NCI-H345 treated with DMSO at 0.1 percent for 48 hours (cell line): ENCODE measurements around the gene TXNRD2.

ENCODE experiments used
- DNase-seq: peaks from one replicate; lab custom pipeline; 2025; ENCODE audit not compliant: unreplicated experiment; lab: John Stamatoyannopoulos, UW

Gene TXNRD2

DNA sequence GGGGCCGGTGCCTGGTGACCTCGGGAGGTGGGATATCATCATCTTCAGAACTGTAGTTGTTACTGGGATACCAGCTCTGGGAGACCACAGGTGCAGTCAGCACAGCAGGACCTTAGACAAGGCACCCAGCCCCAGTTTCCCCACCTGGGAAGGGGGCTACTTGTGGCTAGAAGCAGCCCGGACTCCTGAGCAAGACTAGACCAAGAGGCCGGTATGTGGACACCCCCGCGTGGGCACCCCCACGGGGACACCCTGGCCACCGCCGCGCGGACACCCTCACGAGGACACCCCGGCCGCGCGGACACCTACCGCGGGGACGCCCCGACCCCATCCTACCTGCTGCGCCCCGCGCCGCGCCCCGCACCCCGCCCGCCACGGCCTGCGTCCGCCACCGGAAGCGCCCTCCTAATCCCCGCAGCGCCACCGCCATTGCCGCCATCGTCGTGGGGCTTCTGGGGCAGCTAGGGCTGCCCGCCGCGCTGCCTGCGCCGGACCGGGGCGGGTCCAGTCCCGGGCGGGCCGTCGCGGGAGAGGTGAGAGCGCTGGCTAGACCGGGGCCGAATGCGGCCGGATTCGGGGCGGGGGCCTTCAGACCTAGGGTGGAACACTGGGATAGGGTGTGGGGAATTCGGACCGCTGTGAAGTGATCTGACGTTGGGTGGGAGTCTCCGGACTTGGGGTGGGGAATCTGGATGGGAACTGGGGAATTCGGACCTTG lies at the start of gene TXNRD2, which contains the start of gene COMT:
TSS of gene TXNRD2 (minus strand) at position 454 of the 718 bp plus-strand sequence. CDS start at position 439, 15 bp downstream.
TSS of gene COMT (plus strand) at position 408 of the 718 bp plus-strand sequence. CDS start 20,755 bp downstream, outside the sequence.
- no peak for DNase-seq

DNA sequence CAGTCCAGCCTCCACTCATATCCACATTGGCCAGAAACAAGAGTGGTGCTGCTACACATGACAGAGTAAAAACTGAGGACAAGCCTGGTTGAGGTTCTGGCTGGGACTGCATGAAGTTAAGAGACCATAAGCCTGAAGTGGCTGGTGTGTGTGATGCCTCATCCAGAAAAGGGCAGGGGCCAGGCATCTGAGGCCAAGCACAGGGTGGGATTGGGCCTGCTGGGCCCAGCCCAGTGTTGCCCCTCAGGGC lies 49.7 kb upstream of the TXNRD2 start:
- DNase-seq, result no peak

- DNase-seq, result no peak
Observed at GRCh38 chr22:19990609-19991394, 49.2 kb upstream of the TXNRD2 start.

- no peak for DNase-seq
Observed at GRCh38 chr22:19990188-19990587, 48.6 kb upstream of the TXNRD2 start.

- no peak for DNase-seq
Observed at GRCh38 chr22:19989725-19990067, 48.1 kb upstream of the TXNRD2 start.

DNA sequence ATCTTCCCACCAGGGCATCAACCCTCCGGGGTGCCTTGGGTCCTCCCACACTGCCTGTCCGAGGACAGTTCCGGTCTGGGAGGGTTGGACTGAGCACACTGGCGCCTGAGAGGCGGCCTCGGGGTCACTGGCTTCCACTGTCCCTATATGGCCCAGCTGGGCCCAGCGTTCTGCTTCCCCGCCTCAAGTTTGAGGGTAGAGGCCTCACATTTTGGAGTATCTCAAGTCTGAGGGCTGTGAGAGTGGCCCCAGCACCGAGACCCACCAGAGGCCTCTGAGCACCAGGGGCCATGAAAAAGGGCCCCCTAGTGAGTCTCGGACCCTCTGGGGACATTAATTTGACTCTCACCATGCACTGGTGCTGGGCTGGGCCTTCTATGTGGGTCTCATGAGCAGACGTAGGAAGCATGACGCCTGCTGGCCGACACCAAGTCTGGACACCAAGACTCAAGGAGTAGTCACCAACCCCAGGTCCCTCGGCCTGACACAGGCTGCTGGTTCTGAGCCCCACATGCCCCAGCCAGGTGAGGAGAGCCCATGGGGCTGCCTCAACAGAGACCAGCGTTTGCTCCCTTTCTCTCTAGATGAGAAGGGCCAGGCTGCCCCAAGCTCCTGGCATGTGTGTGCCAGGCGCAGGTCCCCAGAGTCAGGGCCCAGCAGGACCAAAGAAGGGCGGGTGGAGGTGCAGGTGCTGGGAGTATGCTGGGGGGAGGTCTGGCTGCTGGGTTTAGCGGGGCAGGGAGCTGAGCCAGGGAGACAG lies 47.5 kb upstream of the TXNRD2 start:
- DNase-seq, result no peak

- DNase-seq, result no peak
Observed at GRCh38 chr22:19988331-19988808, 46.8 kb upstream of the TXNRD2 start.

- no peak for DNase-seq
Observed at GRCh38 chr22:19987394-19988306, 46.0 kb upstream of the TXNRD2 start.

DNA sequence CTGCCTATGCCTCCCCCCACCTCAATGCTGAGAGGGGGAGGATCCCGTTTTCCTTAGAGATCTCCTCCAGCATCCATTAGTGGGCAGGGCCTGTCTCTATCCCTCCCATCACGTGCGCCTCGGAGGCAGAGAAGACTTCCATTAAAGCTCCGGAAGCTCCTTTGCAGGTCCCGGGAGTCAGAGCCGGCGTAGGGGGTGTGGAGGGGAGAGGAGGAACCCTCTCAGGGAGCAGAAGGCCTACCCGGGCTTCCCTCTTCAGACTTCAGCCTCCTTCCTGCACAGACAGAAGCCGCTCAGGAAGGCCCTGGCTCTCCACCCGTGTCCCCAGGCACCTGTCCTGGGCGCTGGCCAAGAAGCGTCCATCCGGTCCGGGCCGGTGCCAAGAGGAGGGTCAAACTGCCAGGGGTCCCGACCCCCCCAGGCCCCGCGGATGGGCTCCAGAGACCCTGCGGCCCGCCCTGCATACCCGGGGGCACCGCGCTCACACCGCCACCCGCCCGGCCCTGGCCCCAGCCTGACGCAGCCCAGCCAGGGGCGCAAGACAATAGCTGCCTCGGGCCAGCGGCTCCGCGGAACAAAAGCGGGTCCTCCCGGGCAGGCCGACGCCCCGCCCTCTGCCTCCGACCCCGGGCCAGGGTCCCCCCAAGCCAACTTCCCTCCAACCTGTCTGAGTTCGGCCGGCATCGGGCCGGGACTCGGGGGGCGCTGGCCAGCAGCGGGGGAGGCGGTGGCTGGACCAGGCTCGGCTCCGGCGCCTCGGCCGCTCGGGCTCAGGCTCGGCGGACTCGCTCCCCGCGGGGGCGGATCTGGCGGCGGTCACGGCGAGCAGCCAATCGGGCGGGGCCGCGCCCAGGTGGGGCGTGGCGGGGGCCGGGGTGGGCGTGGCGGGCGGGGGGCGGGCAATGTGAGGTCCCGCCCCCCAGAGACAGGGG lies 45.1 kb upstream of the TXNRD2 start:
- peak; percentile 40 for DNase-seq

GRCh38 chr22:19986011-19986409 lies 44.4 kb upstream of the TXNRD2 start:
- DNase-seq, result no peak

DNA sequence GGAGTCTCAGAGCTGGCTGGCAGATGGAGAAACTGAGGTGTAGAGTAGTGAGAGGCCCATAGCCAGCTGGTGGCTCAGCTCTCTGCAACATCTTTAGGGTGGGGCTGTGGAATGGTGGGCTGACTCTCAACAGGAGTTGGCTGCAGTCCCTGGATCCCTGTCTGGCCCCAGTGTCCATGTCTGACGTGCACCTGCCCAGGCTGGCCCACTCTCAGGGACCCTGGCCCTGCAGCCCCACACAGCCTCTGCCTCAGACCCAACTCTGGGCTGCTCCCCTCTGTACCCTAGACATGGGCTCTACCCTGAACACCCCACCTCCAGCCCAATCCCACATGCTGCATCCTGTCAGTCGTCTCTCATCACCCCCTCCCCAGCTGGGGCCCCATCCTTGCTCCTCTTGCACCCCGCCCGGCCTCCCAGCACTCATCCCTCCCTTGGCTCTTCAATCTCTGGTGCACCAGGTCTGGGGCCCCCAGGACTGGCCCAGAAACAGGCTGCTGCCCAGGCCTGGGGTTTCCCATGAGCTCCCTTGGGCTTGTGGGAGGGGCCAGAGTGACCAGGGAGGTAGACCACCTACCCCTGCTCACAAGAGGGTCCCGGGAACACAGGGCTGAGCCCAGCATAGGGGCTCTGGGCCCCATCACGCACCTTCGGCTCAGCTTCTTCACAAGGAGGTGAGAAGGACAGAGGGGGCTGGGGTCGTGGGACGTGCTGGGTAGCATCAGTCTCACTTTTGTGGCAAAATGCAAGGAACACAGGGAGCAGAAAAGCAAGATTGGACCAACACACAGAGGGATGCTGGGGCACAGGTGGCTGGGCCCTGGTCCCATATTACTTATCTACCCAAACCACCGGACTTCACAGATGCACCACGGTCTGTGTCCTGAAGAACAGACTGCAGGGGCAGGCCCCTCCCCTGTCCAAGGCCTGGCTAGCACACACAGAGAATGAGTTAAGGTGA lies 43.5 kb upstream of the TXNRD2 start:
- DNase-seq, result no peak

DNA sequence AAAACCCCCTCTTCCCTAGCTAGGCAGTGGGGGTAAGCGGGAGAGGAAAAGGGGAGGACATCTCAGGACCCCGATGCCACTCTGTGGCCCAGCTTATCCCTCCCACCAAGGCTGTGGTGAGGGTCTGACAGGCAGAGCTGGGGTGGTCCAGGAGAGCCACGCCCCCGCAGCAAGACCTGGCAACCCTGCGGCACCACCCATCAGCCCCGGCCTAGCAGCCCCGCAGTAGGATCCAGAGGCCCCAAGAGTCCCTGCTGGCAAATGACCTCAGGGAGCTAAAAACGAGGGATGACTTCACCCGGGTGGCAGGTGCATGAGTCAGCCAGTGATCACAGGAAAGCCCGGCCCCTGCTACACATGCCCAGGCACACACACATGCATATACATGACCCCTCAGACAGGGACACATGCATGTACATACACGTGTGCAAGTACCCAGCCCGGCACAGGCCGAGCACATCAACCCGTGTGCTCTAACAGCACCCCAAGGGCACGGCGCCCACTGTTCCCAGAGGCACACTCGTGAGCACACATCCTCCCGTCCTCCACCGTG lies 42.7 kb upstream of the TXNRD2 start:
- DNase-seq, result no peak

DNA sequence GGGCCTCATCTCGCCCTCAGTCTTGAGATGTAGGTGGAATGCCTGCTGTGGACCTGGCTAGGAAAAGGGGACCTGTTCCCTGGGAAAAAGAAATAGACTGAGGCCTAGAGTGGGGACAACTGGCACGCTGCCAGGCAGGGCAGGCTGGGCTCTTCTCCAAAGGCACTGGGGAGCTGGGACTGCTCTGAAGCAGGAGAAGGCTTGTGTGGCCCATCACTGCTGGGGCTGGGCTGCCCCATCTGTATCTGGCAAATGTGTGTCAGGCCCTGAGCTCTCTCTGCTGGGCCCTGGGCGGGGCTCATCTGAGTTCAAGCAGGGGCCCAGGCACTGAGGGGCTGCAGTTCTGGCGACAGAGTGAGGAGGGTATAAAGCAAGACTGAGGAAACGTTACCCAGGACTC lies 42.1 kb upstream of the TXNRD2 start:
- no peak for DNase-seq

GRCh38 chr22:19982991-19983578 lies 41.5 kb upstream of the TXNRD2 start:
- DNase-seq, result no peak

GRCh38 chr22:19981961-19982920 lies 40.6 kb upstream of the TXNRD2 start:
- DNase-seq, result no peak

- no peak for DNase-seq
Observed at GRCh38 chr22:19981171-19981960, 39.7 kb upstream of the TXNRD2 start.
